H1 (cell line): ENCODE measurements around the gene HECTD4. TPM values are rescaled to one million over a fixed set of nuclear protein-coding genes. Genes with fewer than 3 reads are reported as not detected.

Experiments used
- BCL11A ChIP-seq, 2 experiments: IDR thresholded peaks; one replicate each; pipeline ENCODE4 v1.6.1; 2011; ENCODE audit warnings: low read depth in 2 of 2, low read length in 2 of 2, mild to moderate bottlenecking in 2 of 2
- CBX5 ChIP-seq: fragments of 300-800, 300-1000 bp; sonication (generic); IDR thresholded peaks from 2 replicates; pipeline ENCODE4 v1.7.1; 2016; ENCODE audit warnings: antibody characterized with exemption, low read length, low read depth
- CBX8 ChIP-seq: fragments of 300-800, 300-1000 bp; sonication (generic); IDR thresholded peaks from 2 replicates; pipeline ENCODE4 v1.7.1; 2016; ENCODE audit warnings: low read depth, low read length, borderline replicate concordance
- CHD1 ChIP-seq: IDR thresholded peaks from 2 replicates; pipeline ENCODE4 v1.6.1; 2012; ENCODE audit warnings: low read depth, low read length, improper control_type of control experiment
- CHD7 ChIP-seq: fragments of 300-600 bp; sonication (generic); IDR thresholded peaks from 2 replicates; pipeline ENCODE4 v1.7.1; 2012; ENCODE audit warnings: low read length, moderate library complexity, mild to moderate bottlenecking, inconsistent platforms; ENCODE audit not compliant: insufficient replicate concordance
- PHF8 ChIP-seq: fragments of 200-600 bp; sonication (generic); conservative IDR thresholded peaks from 2 replicates; pipeline ENCODE4 v1.7.1; 2012; ENCODE audit warnings: low read depth, mild to moderate bottlenecking, inconsistent platforms, low read length, moderate library complexity
- POLR2A ChIP-seq, 2 experiments: IDR thresholded peaks; 1 replicate in 1 of 2; 2 replicates in 1 of 2; pipeline ENCODE4 v1.6.1; 2011; ENCODE audit warnings: low read depth in 2 of 2, low read length in 2 of 2, mild to moderate bottlenecking in 2 of 2; ENCODE audit errors: control extremely low read depth in 1 of 2
- RAD21 ChIP-seq, 2 experiments: IDR thresholded peaks in 1 of 2; conservative IDR thresholded peaks in 1 of 2; 2 replicates each; pipeline ENCODE4 v1.6.1; 2011; ENCODE audit warnings: low read depth in 2 of 2, low read length in 2 of 2, improper control_type of control experiment in 1 of 2, inconsistent platforms in 1 of 2, mild to moderate bottlenecking in 1 of 2, moderate library complexity in 1 of 2
- SAP30 ChIP-seq: fragments of 300-600 bp; sonication (generic); IDR thresholded peaks from 2 replicates; pipeline ENCODE4 v1.7.1; 2012; ENCODE audit warnings: low read length, moderate library complexity, mild to moderate bottlenecking, inconsistent platforms; ENCODE audit not compliant: insufficient read depth, insufficient replicate concordance
- SRF ChIP-seq: IDR thresholded peaks from 2 replicates; pipeline ENCODE4 v1.6.1; 2011; ENCODE audit warnings: mild to moderate bottlenecking, low read depth, low read length, moderate library complexity
- TBP ChIP-seq: IDR thresholded peaks from 2 replicates; pipeline ENCODE4 v1.6.1; 2011; ENCODE audit warnings: low read depth, low read length, improper control_type of control experiment
- YY1 ChIP-seq: IDR thresholded peaks from 2 replicates; pipeline ENCODE4 v1.6.1; 2011; ENCODE audit warnings: low read depth, mild to moderate bottlenecking, low read length
- polyA plus RNA-seq, 7 experiments: library from polyadenylated mRNA; depleted of rRNA in 3 of 7; stranded (reverse) in 5 of 7; unstranded in 2 of 7; fragments of >200 nt in 5 of 7; fragments of 200-250 nt in 2 of 7; gene quantifications; 1 replicate in 5 of 7; 2 replicates in 1 of 7; 4 replicates in 1 of 7; pipeline versions ENCODE4 v1.2.1 to v1.2.3, GENCODE V29; 2011 to 2013; ENCODE audit warnings: missing spikeins in 2 of 7, mixed read lengths in 2 of 7
- total RNA-seq: library from RNA; stranded (reverse); fragmentation: NEBNext Ultra II Directional; extraction: Animal tissue kit (Norgen Biotek cat#: 25700); gene quantifications from 2 replicates; pipeline ENCODE4 v1.2.1, GENCODE V29; 2021

HECTD4 gene
- total and polyA plus RNA-seq, 2 of the 8 experiments (the other 6 are each of a cell fraction or from before 2014, with no cell fraction given): 6.5 to 33.7 TPM

GRCh38 chr12:112288638-112289037, 93.6 kb downstream of the HECTD4 start (continued):
- no peak for TF ChIP-seq CHD7
- TF ChIP-seq TBP: no peak
- TF ChIP-seq CBX8: no peak
- no peak for TF ChIP-seq SRF
- no peak for TF ChIP-seq CHD1
- TF ChIP-seq BCL11A (IDR thresholded peaks at IDR 0.05; ENCODE audit: low read depth in 2 of 2, low read length in 2 of 2): no peak
- TF ChIP-seq YY1: no peak
- TF ChIP-seq RAD21 (IDR thresholded peaks at IDR 0.05 in 1 of 2, conservative IDR thresholded peaks at IDR 0.05 in 1 of 2; ENCODE audit: low read depth in 2 of 2, low read length in 2 of 2): no peak
- TF ChIP-seq POLR2A (IDR thresholded peaks at IDR 0.05; ENCODE audit: control extremely low read depth in 1 of 2, low read depth in 2 of 2, low read length in 2 of 2): no peak
- no peak for TF ChIP-seq PHF8
- TF ChIP-seq CBX5: no peak
- no peak for TF ChIP-seq SAP30
